ENCODE measurements around the gene GSTM1. TPM values are rescaled to one million over a fixed set of nuclear protein-coding genes. Genes with fewer than 3 reads are reported as not detected.
"Not testable (repeated sequence)": the region's sequence is repeated elsewhere in the genome, so short reads cannot be mapped to it uniquely, and the experiment has no call there.

Gene GSTM1
- polyA plus RNA-seq, 4 donors: 1.6 to 112 (median 3.3) TPM

GRCh38 chr1:109694400-109694799 lies 6.8 kb downstream of the GSTM1 start:
- DNase-seq (ENCODE audit: low read depth in 4 of 4, low spot score in 3 of 4): not testable (repeated sequence)

- not testable (repeated sequence) for DNase-seq (ENCODE audit: low read depth in 4 of 4, low spot score in 3 of 4)
Observed at GRCh38 chr1:109695138-109695537, 7.5 kb downstream of the GSTM1 start.

GRCh38 chr1:109697066-109697465 lies 9.4 kb downstream of the GSTM1 start:
- no peak for DNase-seq (ENCODE audit: low read depth in 4 of 4, low spot score in 3 of 4)

GRCh38 chr1:109697861-109698260 lies 10.2 kb downstream of the GSTM1 start:
- DNase-seq (ENCODE audit: low read depth in 4 of 4, low spot score in 3 of 4): not testable (repeated sequence)

- DNase-seq (ENCODE audit: low read depth in 4 of 4, low spot score in 3 of 4): not testable (repeated sequence)
Observed at GRCh38 chr1:109702940-109703339, 15.3 kb downstream of the GSTM1 start.

- no peak for DNase-seq (ENCODE audit: low read depth in 4 of 4, low spot score in 3 of 4)
Observed at GRCh38 chr1:109704173-109704572, 16.6 kb downstream of the GSTM1 start.

- DNase-seq (ENCODE audit: low read depth in 4 of 4, low spot score in 3 of 4): no peak
Observed at GRCh38 chr1:109705411-109705810, 17.8 kb downstream of the GSTM1 start.

- not testable (repeated sequence) for DNase-seq (ENCODE audit: low read depth in 4 of 4, low spot score in 3 of 4)
Observed at GRCh38 chr1:109708949-109709348, 21.3 kb downstream of the GSTM1 start.

GRCh38 chr1:109709822-109710221 lies 22.2 kb downstream of the GSTM1 start:
- DNase-seq (ENCODE audit: low read depth in 4 of 4, low spot score in 3 of 4): not testable (repeated sequence)

- DNase-seq (ENCODE audit: low read depth in 4 of 4, low spot score in 3 of 4): not testable (repeated sequence)
Observed at GRCh38 chr1:109711593-109712320, 24.1 kb downstream of the GSTM1 start, which contains the start of gene GSTM5. Gene GSTM5 (plus strand): TSS chr1:109712251. CDS start chr1:109712313, 62 bp downstream.

- no peak for DNase-seq (ENCODE audit: low read depth in 4 of 4, low spot score in 3 of 4)
Observed at GRCh38 chr1:109712321-109712864, 24.8 kb downstream of the GSTM1 start.

- DNase-seq (ENCODE audit: low read depth in 4 of 4, low spot score in 3 of 4): no peak
Observed at GRCh38 chr1:109713636-109714035, 26.0 kb downstream of the GSTM1 start.

GRCh38 chr1:109714661-109715372 lies 27.2 kb downstream of the GSTM1 start:
- DNase-seq (ENCODE audit: low read depth in 4 of 4, low spot score in 3 of 4): no peak

GRCh38 chr1:109716121-109716520 lies 28.5 kb downstream of the GSTM1 start:
- DNase-seq (ENCODE audit: low read depth in 4 of 4, low spot score in 3 of 4): no peak

- DNase-seq (ENCODE audit: low read depth in 4 of 4, low spot score in 3 of 4): no peak
Observed at GRCh38 chr1:109716570-109717090, 29.0 kb downstream of the GSTM1 start.

- DNase-seq (ENCODE audit: low read depth in 4 of 4, low spot score in 3 of 4): no peak
Observed at GRCh38 chr1:109717729-109718128, 30.1 kb downstream of the GSTM1 start.

GRCh38 chr1:109718495-109718894 lies 30.9 kb downstream of the GSTM1 start:
- no peak for DNase-seq (ENCODE audit: low read depth in 4 of 4, low spot score in 3 of 4)

GRCh38 chr1:109719337-109719837 lies 31.8 kb downstream of the GSTM1 start:
- no peak for DNase-seq (ENCODE audit: low read depth in 4 of 4, low spot score in 3 of 4)

GRCh38 chr1:109721042-109721441 lies 33.4 kb downstream of the GSTM1 start:
- no peak for DNase-seq (ENCODE audit: low read depth in 4 of 4, low spot score in 3 of 4)

- DNase-seq (ENCODE audit: low read depth in 4 of 4, low spot score in 3 of 4): no peak
Observed at GRCh38 chr1:109721971-109722370, 34.4 kb downstream of the GSTM1 start.

All from left renal pelvis (tissue), 4 donors.